Breast epithelium (tissue), 4 donors: ENCODE measurements around the gene ZNF525. TPM values are rescaled to one million over a fixed set of nuclear protein-coding genes. Genes with fewer than 3 reads are reported as not detected.
A peak's percentile ranks its signal among the peaks of the same experiment; 100 is the strongest.

Experiments
- DNase-seq, 2 donors: peaks; one replicate each; pipeline ENCODE4 v3.0.0-alpha.2; 2019; ENCODE audit warnings: low spot score in 2 of 2
- H3K27ac ChIP-seq, 2 donors: fragments of 200-600 bp; sonication (generic) in 1 of 2; one replicate each; pipeline ENCODE4 v1.5.1; 2016 to 2019; ENCODE audit warnings: mild to moderate bottlenecking in 1 of 2
- H3K27me3 ChIP-seq, 2 donors: fragments of 200-600 bp; sonication (generic) in 1 of 2; one replicate each; pipeline versions ENCODE4 v1.5.1 to v1.6.0; 2017 to 2019; ENCODE audit warnings: control low read depth in 1 of 2, mild to moderate bottlenecking in 1 of 2
- H3K36me3 ChIP-seq: fragments of 200-600 bp; one replicate; pipeline ENCODE4 v1.5.1; 2019
- H3K4me1 ChIP-seq, 2 donors: fragments of 200-600 bp; sonication (generic); one replicate each; pipeline ENCODE4 v1.5.1; 2016 to 2019; ENCODE audit warnings: control low read depth in 1 of 2
- H3K4me3 ChIP-seq, 3 donors: fragments of 200-600 bp; sonication (generic); 1 replicate in 2 of 3; 2 replicates in 1 of 3; pipeline ENCODE4 v1.5.1; 2016 to 2019; ENCODE audit warnings: mild to moderate bottlenecking in 3 of 3, moderate library complexity in 2 of 3
- H3K9me3 ChIP-seq, 2 donors: fragments of 200-600 bp; sonication (generic) in 1 of 2; one replicate each; pipeline ENCODE4 v1.5.1; 2016 to 2019; ENCODE audit warnings: control low read depth in 1 of 2
- POLR2A ChIP-seq: fragments of 450-650 bp; IDR thresholded peaks from one replicate; pipeline ENCODE4 v1.6.1; 2016; ENCODE audit warnings: antibody characterized with exemption, mild to moderate bottlenecking, moderate library complexity
- POLR2AphosphoS5 ChIP-seq, 3 donors: sonication (generic); formaldehyde crosslinking; IDR thresholded peaks; one replicate each; pipeline ENCODE4 v1.6.1; 2017; ENCODE audit warnings: antibody characterized with exemption in 3 of 3
- intact Hi-C: fragments of 100-400 bp; cut with DNase I; formaldehyde crosslinking; loops from one replicate; pipeline ENCODE4 v1.15.1; 2023; ENCODE audit warnings: low total_unique reads
- total RNA-seq, 3 donors: library from RNA; depleted of rRNA; stranded (reverse); fragments of >200 nt; gene quantifications; one replicate each; pipeline ENCODE4 v1.1.0, GENCODE V29; 2016
- TF ChIP-seq, protein P1 (sequence below), 3 donors: fragments of 450-650 bp; IDR thresholded peaks; one replicate each; pipeline ENCODE4 v1.5.1; 2016 to 2017; ENCODE audit warnings: antibody characterized with exemption in 3 of 3, mild to moderate bottlenecking in 3 of 3, moderate library complexity in 3 of 3

The ZNF525 gene
- total RNA-seq, 3 donors from 2014 or later, result 7.0 to 34.4 (median 13.8) TPM

- intact Hi-C loops, result no loop called here
- H3K27me3 ChIP-seq, result no peaks in the 10 kb centered on the region
- H3K36me3 ChIP-seq, result no peaks in the 10 kb centered on the region
- TF ChIP-seq POLR2A (no peak), POLR2AphosphoS5 (IDR thresholded peaks at IDR 0.05) (no peak)
- TF ChIP-seq, protein P1, sequence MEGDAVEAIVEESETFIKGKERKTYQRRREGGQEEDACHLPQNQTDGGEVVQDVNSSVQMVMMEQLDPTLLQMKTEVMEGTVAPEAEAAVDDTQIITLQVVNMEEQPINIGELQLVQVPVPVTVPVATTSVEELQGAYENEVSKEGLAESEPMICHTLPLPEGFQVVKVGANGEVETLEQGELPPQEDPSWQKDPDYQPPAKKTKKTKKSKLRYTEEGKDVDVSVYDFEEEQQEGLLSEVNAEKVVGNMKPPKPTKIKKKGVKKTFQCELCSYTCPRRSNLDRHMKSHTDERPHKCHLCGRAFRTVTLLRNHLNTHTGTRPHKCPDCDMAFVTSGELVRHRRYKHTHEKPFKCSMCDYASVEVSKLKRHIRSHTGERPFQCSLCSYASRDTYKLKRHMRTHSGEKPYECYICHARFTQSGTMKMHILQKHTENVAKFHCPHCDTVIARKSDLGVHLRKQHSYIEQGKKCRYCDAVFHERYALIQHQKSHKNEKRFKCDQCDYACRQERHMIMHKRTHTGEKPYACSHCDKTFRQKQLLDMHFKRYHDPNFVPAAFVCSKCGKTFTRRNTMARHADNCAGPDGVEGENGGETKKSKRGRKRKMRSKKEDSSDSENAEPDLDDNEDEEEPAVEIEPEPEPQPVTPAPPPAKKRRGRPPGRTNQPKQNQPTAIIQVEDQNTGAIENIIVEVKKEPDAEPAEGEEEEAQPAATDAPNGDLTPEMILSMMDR (IDR thresholded peaks at IDR 0.05), result no peak
- H3K27ac ChIP-seq, result no peak overlapping the region
- DNase-seq, result no peak
- H3K4me3 ChIP-seq, result no peak overlapping the region
- no peaks in the 10 kb centered on the region for H3K4me1 ChIP-seq
- H3K9me3 ChIP-seq, result peaks cover 3 to 17% of the 10 kb centered on the region in 2 donors
These were observed 22.7 kb downstream of the ZNF525 start for GRCh38 chr19:53388168-53388567.

DNA sequence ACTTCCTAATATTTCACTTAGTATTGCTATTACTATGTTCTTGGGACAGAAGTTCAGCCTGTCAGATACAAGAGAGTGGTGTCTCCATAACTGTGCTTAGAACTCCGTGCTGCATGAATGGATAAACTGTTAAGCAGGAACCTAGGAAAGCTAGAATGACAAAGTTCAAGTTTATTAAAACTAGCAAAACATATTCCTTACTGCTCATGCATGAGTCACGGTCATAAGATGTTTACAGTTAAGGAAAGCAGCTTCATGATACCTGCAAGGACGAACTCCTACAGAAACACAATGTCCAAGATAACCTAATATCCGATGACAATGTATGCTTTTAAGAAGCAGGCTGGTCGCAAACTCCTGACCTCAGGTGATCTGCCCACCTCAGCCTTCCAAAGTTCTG is 23.4 kb downstream of the ZNF525 start:
- Histone ChIP-seq H3K27ac (no peak overlapping the region), H3K27me3 (no peaks in the 10 kb centered on the region), H3K9me3 (peaks cover 3 to 10% of the 10 kb centered on the region in 2 donors), H3K4me3 (no peak overlapping the region), H3K4me1 (no peaks in the 10 kb centered on the region), H3K36me3 (no peaks in the 10 kb centered on the region)
- DNase-seq, result no peak
- TF ChIP-seq POLR2AphosphoS5 (IDR thresholded peaks at IDR 0.05) (no peak), POLR2A (no peak)
- TF ChIP-seq, protein P1 (IDR thresholded peaks at IDR 0.05), result no peak
- intact Hi-C loops, result no loop called here

DNA sequence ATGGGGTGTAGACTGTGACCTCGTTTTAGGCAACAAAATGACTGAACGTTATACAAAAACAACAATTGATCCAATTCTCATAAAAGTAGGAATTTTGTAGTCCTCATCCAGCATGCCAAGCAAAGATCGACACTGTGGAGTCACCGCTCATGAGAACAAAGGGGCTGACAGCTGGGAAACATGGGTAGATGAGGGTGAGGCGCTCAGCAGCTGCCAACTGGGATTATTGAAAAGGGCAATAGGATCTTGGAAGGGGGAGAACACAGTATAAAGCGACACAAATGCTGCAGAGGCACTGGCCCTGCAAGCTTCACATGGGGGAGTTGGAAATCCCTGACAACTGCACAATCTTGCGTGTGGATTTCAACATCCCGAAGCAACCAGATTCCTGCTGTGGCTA is 24.1 kb downstream of the ZNF525 start:
- H3K4me1 ChIP-seq, result no peaks in the 10 kb centered on the region
- TF ChIP-seq POLR2AphosphoS5 (IDR thresholded peaks at IDR 0.05) (no peak), POLR2A (no peak)
- TF ChIP-seq, protein P1 (IDR thresholded peaks at IDR 0.05), result no peak
- no peaks in the 10 kb centered on the region for H3K27me3 ChIP-seq
- H3K9me3 ChIP-seq, result peaks cover 3 to 5% of the 10 kb centered on the region in 2 donors
- H3K36me3 ChIP-seq, result no peaks in the 10 kb centered on the region
- DNase-seq, result no peak
- H3K4me3 ChIP-seq, result peak overlapping the region in 1 of 3 donors; percentile 8
- no peak overlapping the region for H3K27ac ChIP-seq
- intact Hi-C loops, result no loop called here

GRCh38 chr19:53389978-53390377 is 24.5 kb downstream of the ZNF525 start:
- Histone ChIP-seq H3K27me3 (no peaks in the 10 kb centered on the region), H3K4me1 (no peaks in the 10 kb centered on the region), H3K27ac (no peak overlapping the region), H3K9me3 (peaks cover 1 to 3% of the 10 kb centered on the region in 2 donors), H3K36me3 (no peaks in the 10 kb centered on the region), H3K4me3 (peak overlapping the region in 1 of 3 donors; percentile 8)
- DNase-seq, result no peak
- intact Hi-C loops, result no loop called here
- TF ChIP-seq POLR2A (no peak), POLR2AphosphoS5 (IDR thresholded peaks at IDR 0.05) (no peak)
- TF ChIP-seq, protein P1 (IDR thresholded peaks at IDR 0.05), result no peak

- Histone ChIP-seq H3K27me3 (no peaks in the 10 kb centered on the region), H3K4me1 (no peaks in the 10 kb centered on the region), H3K27ac (peak overlapping the region; percentile 79 to 87), H3K36me3 (no peaks in the 10 kb centered on the region), H3K9me3 (peaks cover 0 to 3% of the 10 kb centered on the region in 2 donors), H3K4me3 (peak overlapping the region; percentile 71 to 83 (median 80))
- DNase-seq, result peak; percentile 40 to 60
- no peak for TF ChIP-seq POLR2AphosphoS5 (IDR thresholded peaks at IDR 0.05)
- TF ChIP-seq POLR2A, result no peak
- TF ChIP-seq, protein P1 (IDR thresholded peaks at IDR 0.05), result no peak
- intact Hi-C loops, result no loop called here
These were observed 29.0 kb downstream of the ZNF525 start for GRCh38 chr19:53394522-53394973.
